Esophagus squamous epithelium (tissue), 4 donors: ENCODE results near the gene SNW1.
"Not testable (repeated sequence)": the region's sequence is repeated elsewhere in the genome, so short reads cannot be mapped to it uniquely, and the experiment has no call there.

Experiments used
- POLR2A ChIP-seq, 4 donors: fragments of 450-650 bp; IDR thresholded peaks; one replicate each; pipeline ENCODE4 v1.6.1; 2017; ENCODE audit warnings: antibody characterized with exemption in 4 of 4, mild to moderate bottlenecking in 4 of 4, moderate library complexity in 3 of 4
- TF ChIP-seq, protein P1 (sequence below), 6 experiments: fragments of 450-650 bp in 4 of 6; fragments of 200-600 bp in 2 of 6; sonication (generic) in 2 of 6; IDR thresholded peaks; one replicate each; pipeline ENCODE4 v1.5.1; 2016 to 2019; ENCODE audit warnings: antibody characterized with exemption in 6 of 6, mild to moderate bottlenecking in 4 of 6, moderate library complexity in 4 of 6

DNA sequence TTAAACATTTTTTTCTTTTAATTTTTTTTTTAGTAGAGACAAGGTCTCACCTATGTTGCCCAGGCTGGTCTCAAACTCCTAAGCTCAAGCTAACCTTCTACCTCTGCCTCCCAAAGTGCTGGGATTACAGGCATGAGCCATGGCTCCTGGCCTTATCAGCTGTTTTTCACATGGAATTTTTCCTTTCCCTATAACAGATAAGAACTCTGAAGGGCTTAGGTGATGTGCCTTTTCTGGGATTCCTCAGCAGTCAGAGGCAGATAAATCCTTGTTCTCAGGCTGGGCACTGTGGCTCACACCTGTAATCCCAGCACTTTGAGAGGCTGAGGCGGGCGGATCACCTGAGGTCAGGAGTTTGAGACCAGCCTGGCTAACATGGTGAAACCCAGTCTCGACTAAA lies 32.3 kb upstream of the SNW1 start:
- TF ChIP-seq, protein P1, sequence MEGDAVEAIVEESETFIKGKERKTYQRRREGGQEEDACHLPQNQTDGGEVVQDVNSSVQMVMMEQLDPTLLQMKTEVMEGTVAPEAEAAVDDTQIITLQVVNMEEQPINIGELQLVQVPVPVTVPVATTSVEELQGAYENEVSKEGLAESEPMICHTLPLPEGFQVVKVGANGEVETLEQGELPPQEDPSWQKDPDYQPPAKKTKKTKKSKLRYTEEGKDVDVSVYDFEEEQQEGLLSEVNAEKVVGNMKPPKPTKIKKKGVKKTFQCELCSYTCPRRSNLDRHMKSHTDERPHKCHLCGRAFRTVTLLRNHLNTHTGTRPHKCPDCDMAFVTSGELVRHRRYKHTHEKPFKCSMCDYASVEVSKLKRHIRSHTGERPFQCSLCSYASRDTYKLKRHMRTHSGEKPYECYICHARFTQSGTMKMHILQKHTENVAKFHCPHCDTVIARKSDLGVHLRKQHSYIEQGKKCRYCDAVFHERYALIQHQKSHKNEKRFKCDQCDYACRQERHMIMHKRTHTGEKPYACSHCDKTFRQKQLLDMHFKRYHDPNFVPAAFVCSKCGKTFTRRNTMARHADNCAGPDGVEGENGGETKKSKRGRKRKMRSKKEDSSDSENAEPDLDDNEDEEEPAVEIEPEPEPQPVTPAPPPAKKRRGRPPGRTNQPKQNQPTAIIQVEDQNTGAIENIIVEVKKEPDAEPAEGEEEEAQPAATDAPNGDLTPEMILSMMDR (IDR thresholded peaks at IDR 0.05): not testable (repeated sequence)
- TF ChIP-seq POLR2A (IDR thresholded peaks at IDR 0.05): not testable (repeated sequence)
